ENCODE results near the gene ADAM15.
A peak's percentile ranks its signal among the peaks of the same experiment; 100 is the strongest.

Gene ADAM15

DNA sequence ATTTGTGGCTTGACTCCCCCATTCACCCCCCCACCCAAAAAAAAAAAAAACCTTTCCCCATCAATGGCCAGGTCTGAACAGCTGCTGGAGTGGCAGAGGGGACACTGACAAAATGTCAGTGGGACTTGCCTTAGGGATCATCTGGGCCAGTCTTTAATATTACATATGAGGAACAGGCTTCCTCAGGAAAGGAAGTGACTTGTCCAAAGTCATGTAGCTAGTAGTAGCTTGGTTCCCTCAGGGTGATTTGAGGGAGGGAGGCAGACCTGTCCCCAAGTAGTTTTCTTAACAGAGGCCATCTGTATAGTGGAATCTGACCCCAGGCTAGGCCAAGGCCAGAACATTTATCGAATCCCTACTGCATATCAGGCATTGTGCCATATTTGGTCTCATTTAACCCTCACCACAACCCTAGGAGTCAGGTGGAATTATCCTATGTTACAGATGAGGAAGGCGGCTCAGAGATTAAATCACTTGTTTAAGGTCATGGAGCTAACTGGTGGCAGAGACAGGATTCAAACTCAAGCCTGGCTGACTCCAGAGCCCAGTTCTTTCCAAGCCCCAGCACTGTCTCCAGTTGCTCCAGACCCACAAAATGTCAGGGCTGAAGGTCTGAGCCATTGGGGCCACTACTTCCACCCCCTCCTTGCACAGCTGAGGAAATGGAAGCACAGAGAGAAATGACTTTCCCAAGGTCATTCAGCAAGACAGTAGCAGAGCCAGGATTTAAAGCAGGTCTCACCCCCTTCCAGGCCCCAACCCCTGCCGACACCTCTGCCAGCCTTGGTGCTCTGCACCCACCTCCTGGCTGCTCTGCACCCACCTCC lies 38.1 kb upstream of the ADAM15 start:
- DNase-seq, result no peak

- no peak for DNase-seq
Measured at GRCh38 chr1:155013632-155014031, 37.5 kb upstream of the ADAM15 start.

DNA sequence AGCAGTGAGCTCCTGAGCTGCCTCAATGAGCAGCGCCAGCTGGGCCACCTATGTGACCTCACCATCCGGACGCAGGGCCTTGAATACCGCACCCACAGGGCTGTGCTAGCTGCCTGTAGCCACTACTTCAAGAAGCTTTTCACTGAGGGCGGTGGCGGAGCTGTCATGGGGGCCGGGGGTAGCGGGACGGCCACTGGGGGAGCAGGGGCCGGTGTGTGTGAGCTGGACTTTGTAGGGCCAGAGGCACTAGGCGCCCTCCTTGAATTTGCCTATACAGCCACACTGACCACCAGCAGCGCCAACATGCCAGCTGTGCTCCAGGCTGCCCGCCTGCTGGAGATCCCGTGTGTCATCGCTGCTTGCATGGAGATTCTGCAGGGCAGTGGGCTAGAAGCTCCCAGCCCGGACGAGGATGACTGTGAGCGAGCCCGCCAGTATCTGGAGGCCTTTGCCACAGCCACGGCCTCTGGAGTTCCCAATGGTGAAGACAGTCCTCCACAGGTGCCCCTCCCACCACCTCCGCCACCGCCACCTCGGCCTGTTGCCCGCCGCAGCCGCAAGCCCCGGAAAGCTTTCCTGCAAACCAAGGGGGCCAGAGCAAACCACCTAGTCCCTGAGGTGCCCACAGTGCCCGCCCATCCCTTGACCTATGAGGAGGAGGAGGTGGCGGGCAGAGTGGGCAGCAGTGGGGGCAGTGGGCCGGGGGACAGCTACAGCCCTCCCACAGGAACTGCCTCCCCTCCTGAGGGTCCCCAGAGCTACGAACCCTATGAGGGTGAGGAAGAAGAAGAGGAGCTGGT lies 36.2 kb upstream of the ADAM15 start:
- DNase-seq, result no peak

DNA sequence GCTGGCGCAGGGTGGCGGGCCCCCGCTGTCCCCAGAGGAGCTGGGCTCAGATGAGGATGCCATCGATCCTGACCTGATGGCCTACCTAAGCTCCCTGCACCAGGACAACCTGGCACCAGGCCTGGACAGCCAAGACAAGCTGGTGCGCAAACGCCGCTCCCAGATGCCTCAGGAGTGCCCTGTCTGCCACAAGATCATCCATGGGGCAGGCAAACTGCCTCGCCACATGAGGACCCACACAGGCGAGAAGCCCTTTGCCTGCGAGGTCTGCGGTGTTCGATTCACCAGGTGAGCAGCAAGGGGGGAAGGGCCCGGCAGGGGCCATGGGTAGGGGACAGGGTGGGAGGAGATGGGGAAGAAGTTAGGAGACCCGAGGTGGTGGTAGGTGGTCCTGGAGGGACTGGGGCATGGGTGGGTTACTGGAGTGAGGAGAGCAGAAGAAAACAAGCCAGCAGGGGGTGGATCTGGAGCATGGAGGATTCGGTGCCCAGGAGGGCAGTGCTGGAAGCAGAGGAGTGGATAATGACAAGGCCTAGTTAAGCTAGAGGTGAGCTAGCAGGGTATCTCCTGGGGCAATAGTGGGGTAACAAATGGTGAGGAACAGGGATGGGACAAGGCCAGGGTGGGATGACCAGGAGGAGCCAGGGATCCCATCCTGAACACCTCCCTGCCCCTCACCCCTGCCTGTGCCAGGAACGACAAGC lies 35.4 kb upstream of the ADAM15 start:
- no peak for DNase-seq

DNA sequence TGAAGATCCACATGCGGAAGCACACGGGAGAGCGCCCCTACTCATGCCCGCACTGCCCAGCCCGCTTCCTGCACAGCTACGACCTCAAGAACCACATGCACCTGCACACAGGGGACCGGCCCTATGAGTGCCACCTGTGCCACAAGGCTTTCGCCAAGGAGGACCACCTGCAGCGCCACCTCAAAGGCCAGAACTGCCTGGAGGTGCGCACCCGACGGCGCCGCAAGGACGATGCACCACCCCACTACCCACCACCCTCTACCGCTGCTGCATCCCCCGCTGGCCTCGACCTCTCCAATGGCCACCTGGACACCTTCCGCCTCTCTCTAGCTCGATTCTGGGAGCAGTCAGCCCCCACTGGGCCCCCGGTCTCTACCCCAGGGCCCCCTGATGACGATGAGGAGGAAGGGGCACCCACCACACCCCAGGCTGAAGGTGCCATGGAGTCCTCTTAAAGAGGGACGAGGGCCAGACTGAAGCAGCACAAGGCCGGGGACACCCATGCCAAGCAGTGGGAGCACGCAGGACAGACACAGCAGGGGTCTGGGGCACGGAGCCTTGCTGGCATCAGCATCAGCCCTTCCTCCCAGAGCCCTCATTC lies 34.8 kb upstream of the ADAM15 start:
- no peak for DNase-seq

- DNase-seq, result no peak
Measured at GRCh38 chr1:155017041-155017945, 33.8 kb upstream of the ADAM15 start.

- no peak for DNase-seq
Measured at GRCh38 chr1:155017946-155018316, 33.2 kb upstream of the ADAM15 start.

DNA sequence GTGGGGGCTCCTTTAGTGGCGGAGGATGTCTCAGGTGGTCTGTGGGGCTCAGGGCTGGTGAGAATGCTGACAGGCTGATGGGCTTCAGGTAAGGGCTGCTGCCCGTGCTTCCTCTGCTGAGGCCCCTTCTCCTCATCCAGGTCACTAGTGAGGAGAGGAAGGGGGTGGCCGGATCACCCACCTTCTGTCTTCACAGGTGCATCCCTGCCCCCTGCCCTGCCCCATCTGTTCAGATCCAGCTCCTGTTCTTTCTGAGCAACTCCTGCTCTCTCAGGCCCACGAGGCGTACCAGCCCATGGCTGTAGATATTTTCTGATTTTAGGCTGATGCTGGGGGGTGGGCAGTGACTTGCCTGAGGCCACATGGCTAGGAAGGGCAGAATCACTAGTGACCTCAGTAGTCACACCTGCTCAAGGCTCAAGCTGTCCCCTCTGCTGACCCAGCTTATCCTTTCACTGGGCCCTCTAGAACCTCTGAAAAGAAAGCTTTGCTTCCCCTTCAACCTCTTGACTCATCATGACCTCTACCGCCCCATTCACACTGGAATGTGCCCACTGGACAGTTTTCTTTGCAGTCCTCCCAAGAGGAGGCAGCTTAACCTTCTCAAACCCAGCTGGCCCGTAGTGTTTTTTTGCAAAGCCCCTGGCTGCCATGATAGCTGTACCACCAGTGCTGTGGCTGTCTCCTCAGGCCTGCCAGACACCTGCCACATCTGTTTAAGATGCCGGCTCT lies 32.3 kb upstream of the ADAM15 start:
- DNase-seq, result no peak

DNA sequence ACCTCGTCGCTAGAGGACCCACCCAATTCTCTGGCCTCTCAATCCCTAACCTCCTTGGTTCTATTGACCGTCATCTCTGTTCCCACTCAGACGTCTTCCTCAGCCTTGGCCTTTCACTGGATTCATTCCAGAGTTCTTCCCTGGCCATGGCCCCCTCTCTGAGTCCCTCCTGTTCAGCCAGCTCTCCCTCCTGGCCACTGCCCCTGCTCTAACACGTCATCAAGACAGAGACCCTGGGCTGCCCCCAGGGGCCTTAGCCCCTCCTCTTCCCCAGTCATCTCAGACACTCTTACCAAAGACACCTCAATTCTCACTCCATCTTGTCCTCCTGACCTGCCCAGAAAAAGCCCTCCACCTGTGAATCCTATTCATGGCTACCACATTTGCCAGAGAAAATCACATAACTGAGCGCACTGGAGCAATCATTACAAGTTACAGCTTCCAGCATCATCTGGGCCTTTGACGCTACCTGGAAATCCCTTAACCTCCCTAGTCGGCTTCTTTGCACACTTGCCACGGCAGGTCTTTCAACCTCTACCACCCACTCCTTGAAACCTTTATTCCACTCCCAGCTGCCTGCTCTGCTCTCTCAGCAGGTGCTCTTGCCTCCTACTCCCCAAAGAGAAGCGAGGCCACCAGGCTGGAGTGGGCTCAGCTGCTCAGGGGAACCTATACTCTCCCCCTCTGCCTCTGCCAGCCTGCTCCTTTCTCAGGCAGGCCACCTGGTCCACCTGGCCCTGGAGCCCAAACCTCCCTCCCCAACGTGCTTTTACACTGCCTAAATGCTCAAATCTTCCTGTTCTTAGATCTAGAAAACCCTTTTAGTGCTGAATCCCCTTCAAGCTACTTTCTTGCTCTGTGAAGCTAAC lies 31.5 kb upstream of the ADAM15 start:
- no peak for DNase-seq

DNA sequence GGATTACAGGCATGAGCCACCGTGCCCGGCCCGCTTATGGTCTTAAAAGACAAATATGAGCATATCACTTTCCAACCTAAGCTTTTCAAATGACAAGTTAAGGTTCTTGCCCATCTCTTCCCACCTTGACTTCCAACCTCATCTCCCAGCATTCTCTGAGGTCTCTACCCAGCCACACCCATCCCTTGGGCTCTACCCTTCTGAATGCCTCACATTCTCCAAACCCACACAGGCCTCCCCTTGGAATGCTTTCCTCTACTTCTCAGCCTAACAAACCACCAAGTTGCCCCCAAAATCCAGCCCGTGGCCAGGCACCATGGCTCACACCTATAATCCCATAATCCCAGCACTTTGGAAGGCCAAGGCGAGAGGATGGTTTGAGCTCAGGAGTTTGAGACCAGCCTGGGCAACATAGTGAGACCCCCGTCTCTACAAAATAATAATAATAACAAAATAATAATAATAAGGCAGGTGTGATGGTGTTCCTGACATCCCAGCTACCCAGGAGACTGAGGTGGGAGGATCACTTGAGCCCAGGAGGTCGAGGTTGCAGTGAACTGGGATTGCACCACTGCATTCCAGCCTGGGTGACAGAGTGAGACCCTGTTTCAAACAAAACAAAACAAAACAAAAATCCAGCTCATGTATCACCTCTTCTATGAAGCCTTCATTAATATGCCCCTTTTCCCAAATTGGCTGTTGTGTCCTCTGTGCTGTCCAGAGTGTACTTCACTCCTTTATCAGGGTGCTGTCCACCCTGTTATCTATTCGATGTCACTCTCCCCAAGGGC lies 28.8 kb upstream of the ADAM15 start:
- no peak for DNase-seq

DNA sequence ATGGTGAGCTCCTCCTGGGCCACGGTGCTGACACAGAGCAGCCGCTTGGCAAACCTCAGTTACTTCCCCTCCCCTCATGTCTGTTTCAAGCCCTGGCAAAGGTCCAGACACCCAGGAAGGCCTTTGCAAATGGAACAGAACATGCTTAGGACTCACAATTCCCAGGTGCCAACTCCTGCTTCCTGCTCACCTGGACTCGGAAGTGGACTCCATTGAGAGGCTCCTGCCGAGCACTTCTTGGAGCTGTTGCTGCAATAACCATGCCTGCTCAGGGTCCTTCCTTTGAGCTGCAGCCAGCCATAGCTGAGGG lies 28.2 kb upstream of the ADAM15 start:
- peak; percentile 81 for DNase-seq

DNA sequence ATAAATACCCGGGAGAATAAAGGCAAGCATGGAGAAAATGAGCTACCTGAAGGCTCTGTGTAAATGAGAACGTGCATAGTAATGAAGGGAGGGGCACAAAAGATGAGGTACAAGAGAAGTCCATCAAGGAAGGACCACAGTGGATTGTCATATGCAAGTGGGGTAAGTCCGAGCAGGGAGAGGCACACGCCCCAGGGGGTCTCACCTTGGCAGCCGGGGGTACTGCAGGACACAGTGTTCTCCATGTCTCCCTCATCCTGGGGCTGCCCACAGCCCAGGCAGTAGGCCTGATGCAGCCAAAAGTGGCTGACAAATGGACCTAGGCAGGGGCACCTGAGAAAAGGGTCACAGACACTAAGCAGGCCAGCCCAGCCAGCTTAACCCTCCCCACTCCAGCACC lies 27.5 kb upstream of the ADAM15 start:
- DNase-seq, result no peak

- no peak for DNase-seq
Measured at GRCh38 chr1:155024315-155024714, 26.8 kb upstream of the ADAM15 start.

DNA sequence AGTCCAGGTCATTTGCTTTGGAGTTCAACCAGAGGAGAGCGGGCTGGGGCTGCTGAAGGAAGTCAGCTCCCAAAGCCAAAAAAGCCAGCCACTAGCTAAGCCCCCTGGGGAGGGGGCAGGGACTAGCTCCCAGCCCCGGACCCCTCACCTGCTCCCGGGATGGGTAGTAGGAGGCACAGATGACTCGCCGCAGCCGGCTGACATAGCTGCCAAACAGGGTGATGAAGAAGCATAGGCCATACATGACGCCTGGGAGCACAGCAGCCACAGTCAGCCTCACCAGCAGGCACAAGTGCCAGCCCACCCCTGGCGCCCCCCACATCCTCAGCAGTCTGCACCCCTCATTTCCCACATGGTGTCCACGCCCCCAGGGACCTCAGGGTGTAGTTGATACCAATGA lies 25.0 kb upstream of the ADAM15 start:
- no peak for DNase-seq

- DNase-seq, result no peak
Measured at GRCh38 chr1:155026588-155026987, 24.5 kb upstream of the ADAM15 start.

GRCh38 chr1:155029513-155030242 lies 21.4 kb upstream of the ADAM15 start:
- no peak for DNase-seq

GRCh38 chr1:155030243-155030795 lies 20.8 kb upstream of the ADAM15 start:
- no peak for DNase-seq

DNA sequence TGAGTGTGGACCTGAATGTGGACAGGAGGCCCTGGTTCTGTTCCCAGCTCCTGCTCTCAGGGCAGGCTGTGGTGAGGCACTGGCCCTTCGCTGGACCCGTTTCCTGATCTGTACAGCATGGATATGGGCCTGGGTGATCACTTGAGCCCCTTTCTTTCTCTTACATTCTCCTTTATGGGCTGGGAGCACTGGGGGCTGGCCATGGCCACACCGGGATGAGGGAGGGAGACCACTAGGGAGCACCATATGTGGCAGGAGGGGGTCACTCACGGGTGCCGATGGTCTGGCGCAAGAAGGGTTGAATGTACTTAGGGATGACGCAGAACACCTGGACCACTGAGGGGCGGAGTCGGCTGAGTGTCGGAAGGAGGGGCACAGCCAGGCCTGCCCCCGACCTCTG lies 20.2 kb upstream of the ADAM15 start:
- DNase-seq, result no peak

GRCh38 chr1:155032886-155033285 lies 18.2 kb upstream of the ADAM15 start:
- no peak for DNase-seq

Data from DMS153 (cell line).